ENCODE results near the gene WDR7. TPM values are rescaled to one million over a fixed set of nuclear protein-coding genes. Genes with fewer than 3 reads are reported as not detected.

Gene WDR7
- total and polyA plus RNA-seq, 10 of the 15 experiments (the other 5 are each of a cell fraction or from before 2014, with no cell fraction given): 2.8 to 16.5 (median 11.7) TPM

- TF ChIP-seq, protein P1, sequence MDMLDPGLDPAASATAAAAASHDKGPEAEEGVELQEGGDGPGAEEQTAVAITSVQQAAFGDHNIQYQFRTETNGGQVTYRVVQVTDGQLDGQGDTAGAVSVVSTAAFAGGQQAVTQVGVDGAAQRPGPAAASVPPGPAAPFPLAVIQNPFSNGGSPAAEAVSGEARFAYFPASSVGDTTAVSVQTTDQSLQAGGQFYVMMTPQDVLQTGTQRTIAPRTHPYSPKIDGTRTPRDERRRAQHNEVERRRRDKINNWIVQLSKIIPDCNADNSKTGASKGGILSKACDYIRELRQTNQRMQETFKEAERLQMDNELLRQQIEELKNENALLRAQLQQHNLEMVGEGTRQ (IDR thresholded peaks at IDR 0.05; ENCODE audit: borderline replicate concordance, low read depth, low read length): no peak
- TF ChIP-seq, protein P2, sequence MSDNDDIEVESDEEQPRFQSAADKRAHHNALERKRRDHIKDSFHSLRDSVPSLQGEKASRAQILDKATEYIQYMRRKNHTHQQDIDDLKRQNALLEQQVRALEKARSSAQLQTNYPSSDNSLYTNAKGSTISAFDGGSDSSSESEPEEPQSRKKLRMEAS (IDR thresholded peaks at IDR 0.05; ENCODE audit: low read depth, low read length): no peak
- TF ChIP-seq ZNF274 (IDR thresholded peaks at IDR 0.05; ENCODE audit: insufficient read depth, insufficient read length): no peak
- no peak for TF ChIP-seq HDGF (IDR thresholded peaks at IDR 0.05)
- TF ChIP-seq ZNF384 (IDR thresholded peaks at IDR 0.05; ENCODE audit: borderline replicate concordance, low read depth, low read length): no peak
- no peak for TF ChIP-seq NKRF (conservative IDR thresholded peaks at IDR 0.05)
- no peak for TF ChIP-seq WRNIP1 (IDR thresholded peaks at IDR 0.05; ENCODE audit: borderline replicate concordance, low read depth, low read length)
- no peak for TF ChIP-seq TCF12 (IDR thresholded peaks at IDR 0.05; ENCODE audit: low read depth, low read length)
Observed at GRCh38 chr18:56872140-56872539, 221.0 kb downstream of the WDR7 start (continued).

DNA sequence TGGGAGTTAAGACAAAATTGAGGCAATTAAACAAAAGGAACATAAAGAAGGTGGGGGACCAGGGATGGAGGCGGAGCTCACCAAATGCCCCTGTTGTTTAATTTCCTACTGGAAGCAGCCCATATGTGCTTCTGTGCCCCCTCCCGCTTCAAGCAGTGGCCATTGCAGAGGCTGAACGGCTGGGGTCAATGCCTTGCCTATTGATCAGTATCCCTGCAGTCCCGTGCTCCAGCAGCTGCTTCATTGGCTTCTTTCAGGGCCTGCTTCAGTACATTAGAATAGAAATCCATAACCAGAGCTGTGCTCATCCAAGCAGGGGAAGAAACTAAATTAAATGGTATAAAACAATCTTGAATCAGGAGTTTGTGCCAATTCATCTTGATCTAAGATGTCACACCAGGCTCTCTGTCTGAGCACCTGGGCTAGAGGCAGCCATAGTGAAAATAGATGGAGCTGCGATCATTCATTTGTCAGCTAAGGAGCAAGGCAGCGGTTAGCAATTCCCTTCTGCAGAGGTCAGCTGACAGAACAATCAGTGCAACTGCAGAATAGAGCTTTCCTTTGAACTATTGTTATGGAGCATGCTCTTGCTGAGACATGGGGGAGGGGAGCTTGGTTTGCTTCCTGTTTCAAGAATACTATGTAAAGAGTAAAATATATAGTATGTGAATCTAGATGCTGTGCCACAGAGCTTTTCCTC is 222.4 kb downstream of the WDR7 start:
- H3K27ac ChIP-seq (ENCODE audit: control insufficient read depth, insufficient read depth): no peak overlapping the region
- no peak for FAIRE-seq
- intact Hi-C loops (cut with micrococcal nuclease; ENCODE audit: unreplicated experiment) (no loop called here), in situ Hi-C loops (cut with MboI) (loop anchor here (5.0 kb wide), 2 partner anchors 574 to 684 kb away; no protein-coding TSS in a partner anchor)
- no peaks in the 10 kb centered on the region for H3K36me3 ChIP-seq (ENCODE audit: control insufficient read depth in 2 of 2, insufficient read depth in 2 of 2, low read length in 1 of 2)
- no peak overlapping the region for H2AFZ ChIP-seq (ENCODE audit: control insufficient read depth, low read depth, low read length)
- H3K9me3 ChIP-seq (replicated peaks; ENCODE audit: control insufficient read depth, insufficient read depth, low read length): no peaks in the 10 kb centered on the region
- no peaks in the 10 kb centered on the region for H4K20me1 ChIP-seq (ENCODE audit: control insufficient read depth, insufficient read depth)
- ChIA-PET SMC1A (ENCODE audit: uncharacterized antibody, unreplicated experiment) (interaction anchor here (0.8 to 1.6 kb wide), 6 partner anchors 11 to 149 kb away, joined by 3 to 7 read pairs (median 4); no protein-coding TSS in a partner anchor), POLR2A (interaction anchor here (0.7 kb wide), 1 partner anchor 130 kb away, joined by 3 read pairs; no protein-coding TSS in a partner anchor), RAD21 (ENCODE audit: unreplicated experiment) (interaction anchor here (1.6 to 1.9 kb wide), 2 partner anchors 34 to 572 kb away, joined by 5 to 7 read pairs; no protein-coding TSS in a partner anchor), CTCF (interaction anchor here (1.3 to 2.2 kb wide), 5 partner anchors 8 to 572 kb away, joined by 3 to 7 read pairs (median 5); no protein-coding TSS in a partner anchor)
- H3K27me3 ChIP-seq (replicated peaks in 1 of 2; ENCODE audit: control insufficient read depth in 2 of 2, insufficient read depth in 2 of 2, low read length in 1 of 2): no peaks in the 10 kb centered on the region
- H3K4me1 ChIP-seq (ENCODE audit: control insufficient read depth, insufficient read depth, low read length): no peaks in the 10 kb centered on the region
- DNase-seq (ENCODE audit: low read depth, low spot score): no peak
- BruUV-seq (replicated peaks): no TSS peak
- H3K79me2 ChIP-seq (ENCODE audit: control insufficient read depth, insufficient read depth, low read length): no peaks in the 10 kb centered on the region
- no peak overlapping the region for H3K4me2 ChIP-seq (ENCODE audit: control insufficient read depth, insufficient read depth)
- ATAC-seq: no peak
- H3K4me3 ChIP-seq: no peak overlapping the region
- no peak overlapping the region for H3K9ac ChIP-seq (ENCODE audit: control insufficient read depth, insufficient read depth, low read length)
- WGBS (ENCODE audit: insufficient coverage, insufficient replicate concordance, low lambda C conversion rate, missing lambda C conversion rate): 89% methylated on average over 6 of the region's 6 CpGs
- TF ChIP-seq EP300 (IDR thresholded peaks at IDR 0.05; ENCODE audit: borderline replicate concordance in 1 of 2, control insufficient read depth in 1 of 2, low read depth in 2 of 2, low read length in 2 of 2) (no peak), CREM (IDR thresholded peaks at IDR 0.05; ENCODE audit: low read depth) (no peak), STAT3 (IDR thresholded peaks at IDR 0.05; ENCODE audit: low read depth, low read length) (no peak), PRDM15 (CRISPR knock-in tag; IDR thresholded peaks at IDR 0.05) (no peak), BACH1 (IDR thresholded peaks at IDR 0.05; ENCODE audit: borderline replicate concordance) (no peak), SIX5 (IDR thresholded peaks at IDR 0.05; ENCODE audit: low read depth, low read length, severe bottlenecking) (no peak), EED (IDR thresholded peaks at IDR 0.05; ENCODE audit: low read depth) (no peak), LARP7 (IDR thresholded peaks at IDR 0.05) (no peak)
